GM12878 (cell line): Measurements from ENCODE around the gene MEF2C.
A peak's percentile ranks its signal among the peaks of the same experiment; 100 is the strongest.

Source experiments
- CBX5 ChIP-seq: sonication (generic); IDR thresholded peaks from 2 replicates; pipeline ENCODE4 v1.6.1; 2016; ENCODE audit warnings: low read depth, moderate library complexity, mild to moderate bottlenecking, inconsistent platforms
- E4F1 ChIP-seq: fragments of 450-650 bp; IDR thresholded peaks from 2 replicates; pipeline ENCODE4 v1.6.1; 2018; ENCODE audit warnings: borderline replicate concordance, mild to moderate bottlenecking; ENCODE audit not compliant: partially characterized antibody
- NR2C2 ChIP-seq: IDR thresholded peaks from 2 replicates; pipeline ENCODE4 v1.6.1; 2011; ENCODE audit warnings: borderline replicate concordance, low read depth; ENCODE audit not compliant: control insufficient read depth, insufficient read length
- PML ChIP-seq: IDR thresholded peaks from 2 replicates; pipeline ENCODE4 v1.6.1; 2012; ENCODE audit warnings: low read length, inconsistent platforms
- POLR2AphosphoS2 ChIP-seq: IDR thresholded peaks from 2 replicates; pipeline ENCODE4 v1.6.1; 2011; ENCODE audit warnings: low read depth, mild to moderate bottlenecking, low read length, improper control_type of control experiment, moderate library complexity
- POLR2AphosphoS5 ChIP-seq: IDR thresholded peaks from 2 replicates; pipeline ENCODE4 v1.6.1; 2011; ENCODE audit warnings: mild to moderate bottlenecking, low read length, inconsistent platforms
- REST ChIP-seq: IDR thresholded peaks from 2 replicates; pipeline ENCODE4 v1.6.1; 2012; ENCODE audit warnings: mild to moderate bottlenecking, low read depth, low read length
- STAT3 ChIP-seq: IDR thresholded peaks from 2 replicates; pipeline ENCODE4 v1.6.1; 2011; ENCODE audit warnings: low read depth, low read length, improper control_type of control experiment
- TCF12 ChIP-seq: IDR thresholded peaks from 2 replicates; pipeline ENCODE4 v1.6.1; 2011; ENCODE audit warnings: low read depth, mild to moderate bottlenecking, low read length
- YY1 ChIP-seq: IDR thresholded peaks from 2 replicates; pipeline ENCODE4 v1.6.1; 2011; ENCODE audit warnings: low read depth, mild to moderate bottlenecking, low read length

- no peak for TF ChIP-seq YY1
- no peak for TF ChIP-seq TCF12
- no peak for TF ChIP-seq PML
- no peak for TF ChIP-seq NR2C2
- TF ChIP-seq E4F1, result no peak
- no peak for TF ChIP-seq CBX5
- TF ChIP-seq POLR2AphosphoS2, result no peak
- 0 out of 2 replicates have a peak, but pooled peaks have one; percentile 30 for TF ChIP-seq POLR2AphosphoS5
- TF ChIP-seq STAT3, result no peak
- TF ChIP-seq REST, result no peak
Measured at GRCh38 chr5:88825584-88826315, 57.2 kb downstream of the MEF2C start.
